Liver (tissue), 9 donors: ENCODE measurements around the gene CC2D1B. TPM values are rescaled to one million over a fixed set of nuclear protein-coding genes. Genes with fewer than 3 reads are reported as not detected.

ENCODE experiments used
- DNase-seq: peaks from one replicate; pipeline ENCODE4 v3.0.0-alpha.2; 2017; ENCODE audit warnings: low spot score
- H3K27ac ChIP-seq, 2 donors: one replicate each; pipeline ENCODE4 v1.7.0; 2013; ENCODE audit warnings: inconsistent platforms in 2 of 2, low read length in 2 of 2, control low read depth in 1 of 2, low read depth in 1 of 2, mild to moderate bottlenecking in 1 of 2
- H3K27me3 ChIP-seq, 4 donors: one replicate each; pipeline versions ENCODE4 v1.6.1 to v1.7.0; 2013; ENCODE audit warnings: low read length in 3 of 4, inconsistent platforms in 1 of 4, mild to moderate bottlenecking in 1 of 4, moderate library complexity in 1 of 4; ENCODE audit not compliant: control insufficient read depth in 4 of 4, insufficient read depth in 4 of 4
- H3K36me3 ChIP-seq, 4 donors: one replicate each; pipeline versions ENCODE4 v1.6.1 to v1.7.0; 2013; ENCODE audit warnings: low read length in 3 of 4, mild to moderate bottlenecking in 3 of 4, low read depth in 1 of 4, moderate library complexity in 1 of 4; ENCODE audit not compliant: control insufficient read depth in 4 of 4, insufficient read depth in 3 of 4
- H3K4me1 ChIP-seq, 4 donors: one replicate each; pipeline versions ENCODE4 v1.6.1 to v1.7.0; 2013; ENCODE audit warnings: low read length in 3 of 4, mild to moderate bottlenecking in 3 of 4, moderate library complexity in 1 of 4; ENCODE audit not compliant: control insufficient read depth in 4 of 4, insufficient read depth in 4 of 4
- H3K4me3 ChIP-seq, 3 donors: one replicate each; pipeline versions ENCODE4 v1.6.1 to v1.7.0; 2013; ENCODE audit warnings: low read length in 3 of 3, control low read depth in 1 of 3, low read depth in 1 of 3, mild to moderate bottlenecking in 1 of 3
- H3K9ac ChIP-seq, 2 donors: one replicate each; pipeline ENCODE4 v1.7.0; 2013; ENCODE audit warnings: low read length in 2 of 2, mild to moderate bottlenecking in 2 of 2, moderate library complexity in 2 of 2, control low read depth in 1 of 2, low read depth in 1 of 2
- H3K9me3 ChIP-seq, 4 donors: one replicate each; pipeline versions ENCODE4 v1.6.1 to v1.7.0; 2013; ENCODE audit warnings: low read length in 3 of 4; ENCODE audit not compliant: control insufficient read depth in 4 of 4
- EGR1 ChIP-seq, 2 donors: IDR thresholded peaks; 2 replicates each; pipeline ENCODE4 v1.6.1; 2016 to 2018; ENCODE audit warnings: antibody characterized with exemption in 2 of 2, low read depth in 2 of 2
- FOXA1 ChIP-seq: IDR thresholded peaks from 2 replicates; pipeline ENCODE4 v1.6.1; 2016; ENCODE audit warnings: antibody characterized with exemption
- FOXA2 ChIP-seq: IDR thresholded peaks from 2 replicates; pipeline ENCODE4 v1.6.1; 2016; ENCODE audit warnings: antibody characterized with exemption
- GABPA ChIP-seq, 2 donors: IDR thresholded peaks in 1 of 2; conservative IDR thresholded peaks in 1 of 2; 2 replicates each; pipeline ENCODE4 v1.6.1; 2016; ENCODE audit warnings: antibody characterized with exemption in 2 of 2, mild to moderate bottlenecking in 1 of 2, moderate library complexity in 1 of 2
- HNF4A ChIP-seq, 2 donors: conservative IDR thresholded peaks; 2 replicates each; pipeline ENCODE4 v1.6.1; 2016; ENCODE audit warnings: antibody characterized with exemption in 2 of 2, mild to moderate bottlenecking in 2 of 2
- HNF4G ChIP-seq: IDR thresholded peaks from 2 replicates; pipeline ENCODE4 v1.6.1; 2016; ENCODE audit warnings: antibody characterized with exemption
- JUND ChIP-seq, 2 donors: IDR thresholded peaks; 2 replicates each; pipeline ENCODE4 v1.6.1; 2016; ENCODE audit warnings: antibody characterized with exemption in 2 of 2
- MAX ChIP-seq: IDR thresholded peaks from 2 replicates; pipeline ENCODE4 v1.6.1; 2016; ENCODE audit warnings: antibody characterized with exemption
- NR2F2 ChIP-seq: IDR thresholded peaks from 2 replicates; pipeline ENCODE4 v1.6.1; 2016; ENCODE audit warnings: antibody characterized with exemption
- RAD21 ChIP-seq, 2 donors: IDR thresholded peaks; 2 replicates each; pipeline ENCODE4 v1.6.1; 2016; ENCODE audit warnings: antibody characterized with exemption in 2 of 2, mild to moderate bottlenecking in 2 of 2
- RXRA ChIP-seq, 2 donors: IDR thresholded peaks; 2 replicates each; pipeline ENCODE4 v1.6.1; 2017 to 2018; ENCODE audit warnings: antibody characterized with exemption in 2 of 2, mild to moderate bottlenecking in 1 of 2
- SP1 ChIP-seq: IDR thresholded peaks from 2 replicates; pipeline ENCODE4 v1.6.1; 2018; ENCODE audit warnings: antibody characterized with exemption, mild to moderate bottlenecking
- TAF1 ChIP-seq: conservative IDR thresholded peaks from 2 replicates; pipeline ENCODE4 v1.6.1; 2016; ENCODE audit warnings: antibody characterized with exemption, mild to moderate bottlenecking
- YY1 ChIP-seq: IDR thresholded peaks from 2 replicates; pipeline ENCODE4 v1.6.1; 2016; ENCODE audit warnings: antibody characterized with exemption, mild to moderate bottlenecking
- WGBS: extraction: QIAGEN DNeasy Blood & Tissue Kit; methylation state at CpG from one replicate; pipeline ENCODE4 v1.1.7; 2013; 5-methylcytosine and 5-hydroxymethylcytosine counted together
- polyA plus RNA-seq, 2 donors: library from polyadenylated mRNA; stranded (reverse) in 1 of 2; unstranded in 1 of 2; fragments of 200-250 nt in 1 of 2; fragments of >200 nt in 1 of 2; fragmentation: Nextera tagmentation in 1 of 2; extraction: Ambion mirVana in 1 of 2; gene quantifications; one replicate each; pipeline versions ENCODE4 v1.2.1 to v1.2.3, GENCODE V29; 2013 to 2015
- total RNA-seq, 2 donors: library from RNA; depleted of rRNA; stranded (reverse); fragments of >200 nt; gene quantifications; one replicate each; pipeline ENCODE4 v1.2.3, GENCODE V29; 2014
- TF ChIP-seq, protein P1 (sequence below): fragments of 150-350 bp; IDR thresholded peaks from 2 replicates; pipeline ENCODE4 v1.5.1; 2017; ENCODE audit warnings: improper control_type of control experiment, low read depth, low read length; ENCODE audit not compliant: missing input control
- TF ChIP-seq, protein P2 (sequence below): IDR thresholded peaks from 2 replicates; pipeline ENCODE4 v1.6.1; 2016; ENCODE audit warnings: antibody characterized with exemption
- TF ChIP-seq, protein P3 (sequence below): IDR thresholded peaks from 2 replicates; pipeline ENCODE4 v1.6.1; 2016; ENCODE audit warnings: antibody characterized with exemption, mild to moderate bottlenecking
- TF ChIP-seq, protein P4 (sequence below): IDR thresholded peaks from 2 replicates; pipeline ENCODE4 v1.6.1; 2016; ENCODE audit warnings: antibody characterized with exemption
- donor health status: healthy.
- donor health status: healthy.
- donor health status: healthy.
- donor health status: healthy.
- donor health status: healthy.

The CC2D1B gene
- total RNA-seq (10 to 100 TPM in 1 of 2 donors, 1 to 10 TPM in 1; 7.1 to 15.7 TPM), polyA plus RNA-seq (1 to 10 TPM; 4.5 to 8.0 TPM)

DNA sequence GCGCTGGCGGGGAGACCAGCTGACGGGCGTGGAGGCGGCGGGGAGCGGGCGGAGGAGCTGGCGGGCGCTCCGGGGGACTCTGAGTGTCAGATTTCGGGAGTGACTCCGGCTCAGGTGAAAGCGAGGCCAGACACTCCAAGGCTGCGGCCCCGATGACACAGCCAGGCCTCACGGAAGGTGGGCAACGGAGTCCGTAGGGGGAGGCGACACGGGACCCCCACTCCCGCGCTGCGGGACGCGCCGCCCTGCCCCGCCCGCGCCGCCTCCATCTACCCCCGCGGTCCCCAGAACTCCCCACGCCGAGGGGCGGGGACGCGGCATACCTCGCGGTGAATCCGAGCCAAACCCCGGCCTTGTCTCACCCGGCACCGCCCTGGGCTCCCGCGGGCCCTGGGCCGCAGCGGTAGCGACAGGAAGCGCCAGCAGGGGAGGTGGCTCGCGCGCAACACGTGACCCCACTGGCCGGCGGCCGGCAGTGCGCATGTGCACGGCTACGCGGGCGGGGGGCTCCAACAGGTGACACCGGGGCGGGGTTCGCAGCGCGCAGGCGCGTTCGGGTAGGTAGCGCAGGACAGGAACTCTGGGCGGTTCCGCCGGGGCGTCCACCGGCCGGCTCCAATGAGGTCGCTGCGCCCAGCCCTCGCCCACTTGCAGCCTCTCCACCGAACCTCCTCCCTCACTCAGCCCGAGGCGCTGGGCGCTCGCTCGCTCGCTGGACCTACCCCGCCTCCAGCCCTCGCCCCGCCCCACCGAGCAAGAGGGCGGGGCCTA, at the start of gene CC2D1B:
TSS of gene CC2D1B (minus strand) at position 460 of the 771 bp plus-strand sequence. CDS start 1,585 bp downstream, outside the sequence.
- TF ChIP-seq SP1: peak; percentile 86
- peak in 1 of 2 donors; percentile 11 for TF ChIP-seq EGR1 (IDR thresholded peaks at IDR 0.05; ENCODE audit: low read depth in 2 of 2)
- peak in 1 of 2 donors; percentile 79 for TF ChIP-seq GABPA (IDR thresholded peaks at IDR 0.05 in 1 of 2, conservative IDR thresholded peaks at IDR 0.05 in 1 of 2)
- TF ChIP-seq YY1: peak; percentile 35
- TF ChIP-seq NR2F2: no peak
- no peak for TF ChIP-seq TAF1
- TF ChIP-seq RXRA (IDR thresholded peaks at IDR 0.05): peak in 1 of 2 donors; percentile 12
- TF ChIP-seq, protein P1, sequence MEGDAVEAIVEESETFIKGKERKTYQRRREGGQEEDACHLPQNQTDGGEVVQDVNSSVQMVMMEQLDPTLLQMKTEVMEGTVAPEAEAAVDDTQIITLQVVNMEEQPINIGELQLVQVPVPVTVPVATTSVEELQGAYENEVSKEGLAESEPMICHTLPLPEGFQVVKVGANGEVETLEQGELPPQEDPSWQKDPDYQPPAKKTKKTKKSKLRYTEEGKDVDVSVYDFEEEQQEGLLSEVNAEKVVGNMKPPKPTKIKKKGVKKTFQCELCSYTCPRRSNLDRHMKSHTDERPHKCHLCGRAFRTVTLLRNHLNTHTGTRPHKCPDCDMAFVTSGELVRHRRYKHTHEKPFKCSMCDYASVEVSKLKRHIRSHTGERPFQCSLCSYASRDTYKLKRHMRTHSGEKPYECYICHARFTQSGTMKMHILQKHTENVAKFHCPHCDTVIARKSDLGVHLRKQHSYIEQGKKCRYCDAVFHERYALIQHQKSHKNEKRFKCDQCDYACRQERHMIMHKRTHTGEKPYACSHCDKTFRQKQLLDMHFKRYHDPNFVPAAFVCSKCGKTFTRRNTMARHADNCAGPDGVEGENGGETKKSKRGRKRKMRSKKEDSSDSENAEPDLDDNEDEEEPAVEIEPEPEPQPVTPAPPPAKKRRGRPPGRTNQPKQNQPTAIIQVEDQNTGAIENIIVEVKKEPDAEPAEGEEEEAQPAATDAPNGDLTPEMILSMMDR: peak; percentile 50
- Histone ChIP-seq H3K9me3 (no peaks in the 10 kb centered on the region), H3K4me3 (peak within 1 kb of the TSS; percentile 59 to 90 (median 81)), H3K27me3 (no peaks in the 10 kb centered on the region), H3K27ac (peak within 1 kb of the TSS; percentile 72 to 90), H3K9ac (peak within 1 kb of the TSS; percentile 26 to 56), H3K4me1 (peaks cover 4 to 24% (median 17%) of the 10 kb centered on the region in 4 donors), H3K36me3 (peaks cover 0 to 17% (median 13%) of the 10 kb centered on the region in 4 donors)
- under 1% methylated on average over 92 of the region's 92 CpGs for WGBS
- DNase-seq: peak; percentile 94

- Histone ChIP-seq H3K9ac (no peak overlapping the region), H3K27me3 (no peaks in the 10 kb centered on the region), H3K9me3 (no peaks in the 10 kb centered on the region), H3K4me3 (no peak overlapping the region), H3K4me1 (no peaks in the 10 kb centered on the region), H3K27ac (no peak overlapping the region), H3K36me3 (peaks cover 14 to 80% (median 75%) of the 10 kb centered on the region in 4 donors)
- DNase-seq: no peak
- TF ChIP-seq NR2F2 (no peak), TAF1 (no peak), EGR1 (IDR thresholded peaks at IDR 0.05; ENCODE audit: low read depth in 2 of 2) (no peak), RXRA (IDR thresholded peaks at IDR 0.05) (no peak), HNF4A (conservative IDR thresholded peaks at IDR 0.05) (no peak), FOXA1 (no peak), HNF4G (no peak), MAX (no peak), RAD21 (IDR thresholded peaks at IDR 0.05) (no peak), GABPA (IDR thresholded peaks at IDR 0.05 in 1 of 2, conservative IDR thresholded peaks at IDR 0.05 in 1 of 2) (no peak), FOXA2 (no peak), JUND (IDR thresholded peaks at IDR 0.05) (no peak), YY1 (no peak), SP1 (no peak)
- TF ChIP-seq, protein P1: no peak
- TF ChIP-seq, protein P2, sequence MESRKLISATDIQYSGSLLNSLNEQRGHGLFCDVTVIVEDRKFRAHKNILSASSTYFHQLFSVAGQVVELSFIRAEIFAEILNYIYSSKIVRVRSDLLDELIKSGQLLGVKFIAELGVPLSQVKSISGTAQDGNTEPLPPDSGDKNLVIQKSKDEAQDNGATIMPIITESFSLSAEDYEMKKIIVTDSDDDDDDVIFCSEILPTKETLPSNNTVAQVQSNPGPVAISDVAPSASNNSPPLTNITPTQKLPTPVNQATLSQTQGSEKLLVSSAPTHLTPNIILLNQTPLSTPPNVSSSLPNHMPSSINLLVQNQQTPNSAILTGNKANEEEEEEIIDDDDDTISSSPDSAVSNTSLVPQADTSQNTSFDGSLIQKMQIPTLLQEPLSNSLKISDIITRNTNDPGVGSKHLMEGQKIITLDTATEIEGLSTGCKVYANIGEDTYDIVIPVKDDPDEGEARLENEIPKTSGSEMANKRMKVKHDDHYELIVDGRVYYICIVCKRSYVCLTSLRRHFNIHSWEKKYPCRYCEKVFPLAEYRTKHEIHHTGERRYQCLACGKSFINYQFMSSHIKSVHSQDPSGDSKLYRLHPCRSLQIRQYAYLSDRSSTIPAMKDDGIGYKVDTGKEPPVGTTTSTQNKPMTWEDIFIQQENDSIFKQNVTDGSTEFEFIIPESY: no peak
- TF ChIP-seq, protein P3, sequence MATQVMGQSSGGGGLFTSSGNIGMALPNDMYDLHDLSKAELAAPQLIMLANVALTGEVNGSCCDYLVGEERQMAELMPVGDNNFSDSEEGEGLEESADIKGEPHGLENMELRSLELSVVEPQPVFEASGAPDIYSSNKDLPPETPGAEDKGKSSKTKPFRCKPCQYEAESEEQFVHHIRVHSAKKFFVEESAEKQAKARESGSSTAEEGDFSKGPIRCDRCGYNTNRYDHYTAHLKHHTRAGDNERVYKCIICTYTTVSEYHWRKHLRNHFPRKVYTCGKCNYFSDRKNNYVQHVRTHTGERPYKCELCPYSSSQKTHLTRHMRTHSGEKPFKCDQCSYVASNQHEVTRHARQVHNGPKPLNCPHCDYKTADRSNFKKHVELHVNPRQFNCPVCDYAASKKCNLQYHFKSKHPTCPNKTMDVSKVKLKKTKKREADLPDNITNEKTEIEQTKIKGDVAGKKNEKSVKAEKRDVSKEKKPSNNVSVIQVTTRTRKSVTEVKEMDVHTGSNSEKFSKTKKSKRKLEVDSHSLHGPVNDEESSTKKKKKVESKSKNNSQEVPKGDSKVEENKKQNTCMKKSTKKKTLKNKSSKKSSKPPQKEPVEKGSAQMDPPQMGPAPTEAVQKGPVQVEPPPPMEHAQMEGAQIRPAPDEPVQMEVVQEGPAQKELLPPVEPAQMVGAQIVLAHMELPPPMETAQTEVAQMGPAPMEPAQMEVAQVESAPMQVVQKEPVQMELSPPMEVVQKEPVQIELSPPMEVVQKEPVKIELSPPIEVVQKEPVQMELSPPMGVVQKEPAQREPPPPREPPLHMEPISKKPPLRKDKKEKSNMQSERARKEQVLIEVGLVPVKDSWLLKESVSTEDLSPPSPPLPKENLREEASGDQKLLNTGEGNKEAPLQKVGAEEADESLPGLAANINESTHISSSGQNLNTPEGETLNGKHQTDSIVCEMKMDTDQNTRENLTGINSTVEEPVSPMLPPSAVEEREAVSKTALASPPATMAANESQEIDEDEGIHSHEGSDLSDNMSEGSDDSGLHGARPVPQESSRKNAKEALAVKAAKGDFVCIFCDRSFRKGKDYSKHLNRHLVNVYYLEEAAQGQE: no peak
- TF ChIP-seq, protein P4, sequence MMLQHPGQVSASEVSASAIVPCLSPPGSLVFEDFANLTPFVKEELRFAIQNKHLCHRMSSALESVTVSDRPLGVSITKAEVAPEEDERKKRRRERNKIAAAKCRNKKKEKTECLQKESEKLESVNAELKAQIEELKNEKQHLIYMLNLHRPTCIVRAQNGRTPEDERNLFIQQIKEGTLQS: no peak
Observed at GRCh38 chr1:52414942-52415341, 48.9 kb upstream of the CC2D1B start.
